ENCODE data around the gene FANCC. TPM values are rescaled to one million over a fixed set of nuclear protein-coding genes. Genes with fewer than 3 reads are reported as not detected.

FANCC gene
- total RNA-seq, 1 donor from 2014 or later = 8.8 TPM

DNA sequence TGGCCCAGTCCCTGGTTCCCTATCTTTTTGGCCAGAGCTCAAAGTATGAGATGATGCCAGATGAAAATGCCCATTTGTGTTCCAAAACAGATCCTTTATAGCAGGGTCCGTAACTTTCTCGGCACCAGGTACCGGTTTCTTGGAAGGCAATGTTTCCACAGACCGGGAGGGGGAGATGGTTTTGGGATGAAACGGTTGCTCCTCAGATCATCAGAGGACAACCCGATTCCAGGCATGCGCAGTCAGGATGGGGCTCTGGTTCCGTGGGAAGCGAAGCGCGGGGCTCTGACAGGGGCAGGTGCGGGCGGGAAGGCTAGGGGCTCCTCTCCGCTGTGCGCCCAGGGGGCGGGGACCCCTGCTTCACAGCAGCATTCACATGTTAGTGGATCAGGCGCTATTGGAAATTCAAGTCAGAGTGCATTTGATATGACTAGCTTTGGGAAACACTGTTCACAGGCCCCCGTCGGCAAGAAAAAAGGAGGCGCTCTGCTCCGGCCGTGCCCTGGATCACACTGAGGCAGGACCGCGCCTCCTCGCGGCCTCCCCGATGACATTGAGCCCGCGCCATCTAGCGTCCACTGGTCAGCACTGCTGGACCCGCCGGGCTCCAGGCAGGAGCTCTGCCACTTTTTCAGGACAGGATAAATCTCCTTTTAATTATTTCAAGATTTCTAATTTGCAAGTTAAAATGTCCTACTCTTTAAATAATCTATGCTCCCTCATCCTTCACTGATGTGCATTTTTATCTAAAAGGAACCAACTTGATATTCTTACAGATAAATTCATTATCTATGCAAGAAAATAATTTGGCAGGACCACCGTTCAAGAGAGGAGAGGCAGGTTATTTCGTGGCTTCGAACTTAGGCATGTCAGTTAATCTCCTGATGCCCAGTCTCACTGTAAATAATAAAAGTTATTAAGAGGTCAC is 190.0 kb downstream of the FANCC start:
- peak; percentile 94 for DNase-seq (ENCODE audit: low spot score)

DNA sequence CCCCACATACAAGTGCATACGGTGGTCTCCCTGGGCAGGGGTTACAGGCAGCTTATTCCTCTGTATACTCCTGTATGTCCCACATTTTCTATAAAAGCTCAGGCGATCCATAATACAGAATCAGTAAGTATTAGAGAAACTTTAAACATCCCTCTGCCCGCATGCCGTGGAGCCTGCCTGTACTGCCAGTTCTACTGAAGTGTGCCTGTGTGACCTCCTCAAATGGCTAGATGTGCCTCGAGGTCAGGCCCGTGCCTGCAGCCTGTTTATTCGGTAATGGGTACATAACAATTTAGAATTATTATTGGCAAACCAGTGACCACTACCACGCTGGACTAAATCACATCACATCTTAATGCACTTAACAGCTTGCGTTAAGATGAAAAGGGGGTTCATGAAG is 190.8 kb downstream of the FANCC start:
- DNase-seq (ENCODE audit: low spot score) = no peak

DNA sequence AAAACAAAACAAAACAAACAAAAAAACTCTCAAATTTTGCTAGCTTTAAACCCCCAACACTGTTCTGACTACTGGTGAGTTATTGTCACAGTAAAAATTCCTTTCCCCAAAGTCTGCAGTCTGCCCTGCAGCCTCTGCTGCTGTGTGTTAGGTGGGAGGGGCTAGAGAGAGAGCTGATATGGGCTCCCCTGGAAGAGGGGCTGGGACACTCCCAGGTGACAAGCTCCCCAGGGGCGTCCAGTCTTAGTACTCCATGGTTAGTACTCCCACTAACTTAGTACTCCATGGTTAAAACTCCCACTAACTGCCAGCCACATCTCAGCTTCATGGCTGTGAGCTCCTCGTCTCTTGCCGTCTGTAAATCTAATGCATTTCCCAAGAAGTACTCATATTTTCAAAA is 191.9 kb downstream of the FANCC start:
- no peak for DNase-seq (ENCODE audit: low spot score)

DNA sequence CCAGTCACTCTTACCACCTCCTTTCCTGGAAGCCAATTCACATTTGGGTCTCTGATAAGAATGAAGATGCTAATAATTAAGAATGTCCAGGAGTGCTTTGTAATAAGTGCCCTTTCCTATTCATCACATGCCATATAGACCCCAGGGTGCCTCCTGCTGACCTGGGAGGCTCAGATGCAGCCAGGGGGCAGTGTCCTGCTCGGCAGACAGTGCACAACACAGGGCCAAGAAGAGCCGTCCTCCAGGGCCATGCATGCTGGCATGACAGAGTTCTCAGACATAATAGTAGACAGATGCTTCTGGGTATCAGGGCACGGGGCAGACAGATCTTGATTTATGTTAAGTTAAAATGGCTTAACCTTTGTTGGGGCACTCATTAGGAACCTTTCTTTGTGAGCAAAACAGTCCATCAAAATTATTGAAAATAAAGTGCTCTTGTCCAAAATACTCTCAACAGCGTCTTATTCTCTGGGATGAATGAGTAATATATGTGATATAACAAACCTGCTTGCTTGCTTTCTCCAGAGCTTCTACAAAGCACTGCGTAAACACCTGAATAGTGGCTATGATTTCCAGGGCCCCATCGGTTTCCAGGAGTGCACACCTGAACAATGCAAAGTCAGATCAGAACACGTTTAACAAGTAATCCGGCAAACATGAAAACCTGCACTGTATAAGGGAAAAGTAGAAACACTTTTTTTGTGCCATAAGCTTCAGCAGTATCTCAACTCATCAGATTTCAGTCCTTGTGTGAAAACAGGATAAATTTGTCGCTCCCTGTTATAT is 192.7 kb downstream of the FANCC start:
- no peak for DNase-seq (ENCODE audit: low spot score)

DNA sequence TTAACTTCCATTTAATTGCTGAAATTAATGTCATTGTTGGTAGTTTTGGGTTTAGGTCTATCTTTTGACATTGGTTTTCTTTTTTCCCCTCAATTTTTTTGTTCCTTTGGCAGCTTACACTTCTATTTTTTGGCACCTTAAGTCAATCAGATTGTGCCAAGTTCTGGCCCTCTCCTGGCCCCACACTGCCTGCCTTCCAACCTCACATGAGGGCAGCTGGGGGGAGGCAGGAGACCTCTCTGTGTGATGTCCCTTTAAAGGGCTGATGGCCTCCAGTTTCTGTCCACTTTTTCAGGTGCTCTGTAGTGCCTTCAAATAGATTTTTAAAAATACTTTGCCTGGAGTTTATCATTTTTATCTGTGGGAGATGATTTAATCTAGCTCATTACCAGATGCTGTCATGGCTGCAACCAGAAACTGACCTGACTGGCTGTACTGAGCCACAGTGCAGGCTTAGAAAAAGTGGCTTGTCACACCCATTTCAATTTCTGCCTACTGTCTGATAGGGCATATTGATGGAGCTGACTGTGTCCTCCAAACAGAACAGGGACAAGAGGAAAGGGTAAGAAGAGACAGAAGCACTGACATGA is 196.6 kb downstream of the FANCC start:
- DNase-seq (ENCODE audit: low spot score) = no peak

DNA sequence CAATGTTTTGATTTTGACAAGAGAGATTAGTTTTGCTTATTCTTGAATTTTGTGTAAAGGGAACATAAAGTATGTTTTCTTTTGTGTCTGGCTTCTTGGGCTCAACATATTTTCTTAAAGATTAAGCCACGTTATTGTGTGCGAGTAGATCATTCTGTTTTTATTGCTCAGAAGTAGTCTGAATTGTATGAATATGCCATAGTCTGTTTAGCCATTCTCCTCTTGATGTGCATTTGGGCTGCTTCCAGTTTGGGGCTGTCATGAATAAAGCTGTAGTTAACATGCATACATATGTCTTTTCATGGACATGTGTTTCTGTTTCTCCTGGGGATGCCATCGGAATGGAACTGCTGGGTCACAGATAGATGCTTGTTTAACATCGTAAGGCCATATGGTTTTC is 198.9 kb downstream of the FANCC start:
- no peak for DNase-seq (ENCODE audit: low spot score)

DNA sequence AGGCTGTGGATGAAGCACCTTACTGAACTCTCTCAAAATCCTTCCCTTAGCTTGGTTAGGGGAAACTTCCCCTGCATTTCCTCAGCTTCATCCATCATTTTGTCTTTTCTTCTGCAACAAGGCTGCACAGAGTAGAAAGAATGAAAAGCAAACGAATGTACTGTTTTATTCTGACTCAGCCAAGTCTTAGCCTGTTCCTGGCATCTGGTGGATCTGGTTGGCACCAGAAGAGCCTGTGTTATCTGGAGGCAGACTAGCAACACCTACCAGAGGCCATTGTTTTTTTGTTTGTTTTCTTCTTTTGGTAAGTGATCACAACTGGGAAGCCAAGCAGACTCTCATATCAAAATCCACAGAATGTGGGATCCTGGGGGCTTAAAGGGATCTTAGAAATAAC is 200.7 kb downstream of the FANCC start:
- no peak for DNase-seq (ENCODE audit: low spot score)

DNA sequence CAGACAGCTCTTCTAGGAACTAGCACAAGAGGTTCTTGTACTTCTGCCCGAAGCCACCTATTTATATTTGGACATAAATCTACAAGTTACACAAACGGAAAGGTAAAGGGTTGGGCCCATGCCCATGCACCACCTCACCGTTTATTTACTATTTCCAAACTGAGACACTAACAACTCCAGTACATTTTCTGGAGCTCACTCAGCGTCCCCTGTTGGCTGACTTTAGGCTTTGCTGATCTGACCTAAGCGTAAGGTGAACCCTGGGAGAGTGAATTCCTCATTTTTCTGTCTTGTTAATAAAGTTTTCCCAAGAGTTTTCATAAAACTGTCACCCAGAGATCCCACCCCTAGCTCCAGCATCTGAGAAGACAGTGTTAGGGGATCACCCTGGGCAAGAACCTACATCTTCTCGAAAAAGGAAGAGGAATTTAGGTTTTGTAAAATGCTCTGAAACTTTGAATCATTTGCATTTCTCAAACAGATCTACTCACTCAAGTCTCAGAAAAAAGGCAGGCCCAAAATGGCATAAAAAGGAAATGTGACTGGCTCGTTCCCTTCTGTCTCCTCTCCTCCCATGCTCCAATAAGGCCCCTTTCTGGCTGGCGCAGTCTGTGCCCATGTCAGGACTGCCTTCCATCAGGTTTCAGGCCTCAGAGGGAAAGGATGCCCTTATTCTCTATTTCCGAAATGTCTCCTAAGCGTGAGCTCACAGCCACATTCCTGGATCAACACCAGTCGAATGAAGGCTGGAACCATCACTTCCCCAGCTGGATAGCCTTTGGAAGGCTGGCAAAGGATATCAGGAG is 201.3 kb downstream of the FANCC start:
- DNase-seq (ENCODE audit: low spot score) = no peak

DNA sequence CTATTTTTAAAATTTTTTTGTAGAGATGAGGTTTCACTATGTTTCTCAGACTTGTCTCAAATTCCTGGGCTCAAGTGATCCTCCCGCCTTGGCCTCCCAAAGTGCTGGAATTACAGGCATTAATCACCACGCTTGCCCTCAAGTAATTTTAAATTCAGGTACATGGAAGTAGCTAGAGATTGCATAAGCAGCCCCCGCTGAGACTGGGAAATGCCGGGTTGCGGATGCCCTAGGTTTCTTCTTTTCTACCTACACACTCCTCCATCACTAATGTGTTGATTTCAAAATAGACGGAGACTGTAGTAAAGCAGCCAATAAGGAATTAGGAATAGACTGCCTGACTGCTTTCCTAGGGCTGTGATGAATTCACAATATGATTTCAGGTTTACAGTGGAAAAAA is 202.4 kb downstream of the FANCC start:
- DNase-seq (ENCODE audit: low spot score) = peak; percentile 5

DNA sequence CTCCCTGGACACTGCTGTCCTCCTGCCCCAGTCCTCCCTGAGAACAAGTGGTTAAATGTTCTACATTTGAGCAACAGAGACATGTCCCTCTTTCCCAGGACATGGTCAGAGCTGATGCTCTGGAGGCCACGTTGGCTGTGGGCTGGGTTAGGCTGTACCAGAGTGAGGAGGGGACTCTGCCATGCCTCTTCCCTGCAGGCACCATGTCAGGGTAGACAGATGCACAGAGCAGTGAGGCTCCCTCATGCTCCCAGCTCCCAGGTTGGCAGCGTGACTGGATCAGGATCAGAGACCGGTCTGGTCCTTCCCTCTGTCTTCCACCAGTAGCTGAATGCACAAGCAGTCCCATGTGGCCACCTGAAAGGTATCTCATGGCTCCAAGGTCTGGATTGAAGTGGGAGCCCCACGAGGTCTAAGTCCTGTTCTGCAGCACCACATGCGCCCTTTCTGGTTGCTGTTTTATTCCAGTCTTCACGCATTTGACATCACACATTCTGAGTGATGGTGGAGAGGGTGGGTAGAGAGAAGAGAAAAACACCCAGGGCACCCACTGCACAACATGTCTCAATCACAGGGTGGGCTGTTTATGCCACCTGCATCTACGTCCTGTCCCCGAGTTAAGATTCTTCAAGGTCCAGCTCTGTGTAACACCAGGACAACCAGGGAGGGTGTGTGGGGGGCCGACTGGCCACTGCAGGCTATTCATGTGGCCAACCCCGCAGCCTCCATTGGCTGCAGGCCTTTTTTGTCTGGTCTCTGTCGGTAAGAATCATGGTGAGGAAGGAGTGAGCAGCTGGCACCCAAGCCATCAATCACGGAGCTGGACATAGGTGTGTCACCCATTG is 204.9 kb downstream of the FANCC start:
- peak; percentile 59 for DNase-seq (ENCODE audit: low spot score)

DNA sequence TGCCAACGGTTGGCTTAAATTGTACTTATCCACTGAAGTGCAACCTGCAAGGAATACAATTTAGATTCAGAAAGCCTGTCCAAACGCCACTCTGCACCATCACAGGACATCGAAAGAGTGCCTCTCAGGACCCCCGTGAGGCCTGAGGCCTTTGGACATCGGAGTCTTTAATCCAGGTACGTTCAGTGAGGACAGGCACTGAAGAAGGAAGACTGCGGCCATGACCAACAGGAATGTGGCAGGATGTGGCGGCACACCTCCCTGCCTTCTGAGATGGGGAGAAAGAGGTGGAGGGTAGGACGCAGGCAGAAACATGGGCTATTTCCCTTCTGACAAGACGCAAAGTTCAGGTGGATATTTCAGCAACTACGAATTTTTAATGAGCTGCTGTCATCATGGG is 205.8 kb downstream of the FANCC start:
- DNase-seq (ENCODE audit: low spot score) = peak; percentile 16

DNA sequence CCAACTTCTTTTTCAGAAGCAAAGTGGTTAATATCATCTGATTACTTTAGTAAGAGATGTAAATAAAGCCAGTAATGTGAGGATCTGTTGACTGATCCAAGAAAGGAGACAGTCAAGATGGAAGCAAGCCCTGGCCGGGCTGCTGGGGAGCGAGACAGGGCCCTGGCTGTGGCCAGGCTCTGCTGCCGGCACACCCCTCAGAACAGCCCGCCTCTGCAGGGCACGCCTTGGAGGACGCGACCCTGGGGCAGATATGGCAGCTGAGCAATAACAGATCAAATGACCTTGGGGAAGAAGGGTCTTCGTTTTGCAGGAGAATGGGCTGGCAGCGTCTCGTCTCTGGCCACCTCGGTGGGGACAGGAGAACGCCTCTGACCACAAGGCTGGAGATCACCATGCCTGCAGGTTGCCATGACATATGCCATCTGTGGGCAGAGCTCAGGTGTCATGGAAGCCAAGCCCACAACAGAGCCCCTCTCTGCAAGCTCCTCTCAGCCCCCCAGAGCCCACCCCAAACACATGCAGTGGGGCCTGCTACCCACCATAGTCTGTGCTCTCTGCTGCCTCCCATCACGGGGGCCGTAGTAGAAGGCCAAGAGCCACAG is 206.5 kb downstream of the FANCC start:
- peak; percentile 78 for DNase-seq (ENCODE audit: low spot score)

DNA sequence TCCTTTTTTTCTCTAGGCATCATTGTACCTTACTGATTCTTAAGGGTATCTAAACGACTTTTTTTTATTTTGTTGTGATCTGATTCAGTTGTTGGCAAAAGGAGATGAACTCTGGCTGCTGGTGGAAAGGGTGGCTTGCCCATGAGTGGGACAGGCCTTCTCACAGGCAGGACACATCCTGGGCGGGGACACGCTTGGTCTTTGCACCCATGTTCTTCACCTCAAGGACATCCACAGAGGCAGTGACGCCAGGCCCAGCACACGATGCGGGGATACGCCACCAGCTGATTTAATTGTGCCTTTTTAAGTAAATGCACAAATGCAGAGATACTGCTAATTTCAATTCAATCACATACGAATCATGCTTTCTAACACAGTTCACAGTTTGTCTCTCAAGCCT is 208.1 kb downstream of the FANCC start:
- peak; percentile 68 for DNase-seq (ENCODE audit: low spot score)

DNA sequence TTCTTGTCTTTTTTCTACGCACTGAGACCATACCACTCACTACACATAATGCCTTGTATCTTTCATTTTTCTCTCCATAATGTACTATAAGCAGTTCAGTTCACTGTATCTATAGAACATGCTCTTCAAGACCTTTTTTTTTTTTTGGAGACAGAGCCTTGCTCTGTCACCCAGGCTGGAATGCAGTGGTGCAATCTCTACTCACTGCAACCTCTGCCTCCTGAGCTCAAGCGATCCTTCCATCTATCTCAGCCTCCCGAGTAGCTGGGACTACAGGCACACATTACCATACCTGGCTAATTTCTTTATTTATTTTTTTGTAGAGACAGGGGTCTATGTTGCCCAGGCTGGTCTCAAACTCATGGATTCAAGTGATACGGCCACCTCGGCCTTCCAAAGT is 208.7 kb downstream of the FANCC start:
- peak; percentile 20 for DNase-seq (ENCODE audit: low spot score)

DNA sequence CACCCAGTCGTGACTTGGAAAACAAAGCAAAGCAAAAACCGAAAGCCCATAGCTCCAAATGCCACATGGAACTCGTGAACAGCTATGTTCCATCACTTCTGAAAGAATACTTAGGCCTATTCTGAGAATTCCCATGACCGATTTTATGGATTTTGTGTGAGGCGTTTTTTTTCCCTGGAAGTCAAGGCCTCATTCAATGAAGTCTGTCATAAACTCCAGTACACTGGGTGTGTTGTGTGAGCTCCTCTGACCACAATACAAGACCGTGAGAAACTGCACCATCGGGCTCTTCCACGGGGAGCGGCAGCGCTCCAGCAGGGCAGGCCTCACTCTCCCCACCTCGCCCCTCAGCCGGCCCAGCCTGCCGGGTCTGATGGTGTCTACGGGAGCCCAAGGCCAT is 209.5 kb downstream of the FANCC start:
- peak; percentile 59 for DNase-seq (ENCODE audit: low spot score)

DNA sequence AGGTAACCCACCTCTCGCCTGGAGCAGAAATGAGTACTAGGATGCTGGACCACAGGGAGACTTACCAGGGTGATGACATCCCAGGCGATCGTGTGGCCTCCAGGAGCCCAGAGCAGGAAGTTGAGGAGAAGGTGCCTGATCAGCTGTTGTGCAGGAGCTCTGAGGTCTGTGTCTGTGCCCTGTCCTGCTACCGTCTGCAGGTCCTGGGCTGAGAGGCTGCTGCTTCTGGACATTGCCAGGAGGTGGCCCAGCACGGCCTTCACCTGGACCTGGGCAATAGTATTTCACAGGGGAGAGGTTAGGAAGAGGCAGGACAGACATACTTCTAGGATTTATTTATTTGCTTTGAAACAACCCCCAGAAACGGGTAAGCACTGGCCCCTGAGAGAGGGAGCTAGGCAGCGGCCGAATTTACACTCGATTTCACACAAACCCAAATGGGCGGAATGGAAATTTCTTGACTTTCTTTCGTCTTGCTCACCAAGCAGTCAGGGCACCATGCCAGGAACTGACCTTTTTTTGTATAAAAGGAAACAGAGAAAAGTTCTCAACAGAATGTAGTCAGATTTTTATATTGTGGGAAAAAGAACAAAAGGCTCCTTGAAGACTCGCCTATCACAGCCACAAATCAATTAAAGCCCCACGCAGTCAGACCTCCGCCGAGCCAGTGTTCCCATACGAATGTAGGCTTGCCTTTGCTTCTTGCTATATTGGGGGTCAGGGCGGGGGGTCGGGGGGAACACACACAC is 210.3 kb downstream of the FANCC start:
- peak; percentile 62 for DNase-seq (ENCODE audit: low spot score)

DNA sequence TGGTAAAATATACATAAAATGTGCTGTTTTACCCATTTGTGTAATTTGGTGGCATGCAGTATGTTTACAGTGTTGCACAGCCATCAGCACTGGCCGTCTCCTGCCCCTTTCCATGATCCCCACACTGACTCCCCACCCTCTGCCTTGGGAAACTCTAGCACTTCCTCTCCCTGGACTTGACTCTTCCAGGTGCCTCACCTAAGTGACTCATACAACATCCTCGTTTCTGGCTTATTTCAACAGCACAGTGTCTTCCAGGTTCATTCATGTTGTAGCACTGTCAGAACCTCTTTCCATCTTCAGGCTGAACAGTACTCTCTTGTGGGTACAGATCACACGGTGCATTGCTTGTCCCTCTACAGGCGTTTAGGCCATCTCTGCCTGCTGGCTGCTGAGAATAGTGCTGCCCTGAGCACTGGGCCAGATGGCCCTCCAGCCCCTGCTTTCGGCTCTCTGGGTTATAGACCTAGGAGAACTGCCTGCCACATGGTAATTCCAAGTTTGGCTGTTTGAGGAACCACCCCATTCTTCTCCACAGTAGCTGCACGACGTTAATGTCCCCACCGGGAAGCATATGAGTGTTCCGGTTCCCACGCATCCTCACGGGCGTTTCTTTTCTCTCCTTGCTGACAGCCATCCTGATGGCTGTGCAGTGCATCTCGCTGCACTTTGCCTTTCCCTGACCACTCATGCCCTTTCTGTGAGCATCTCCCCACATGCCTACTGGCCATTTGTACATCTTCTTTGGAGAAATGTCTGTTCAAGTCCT is 211.8 kb downstream of the FANCC start:
- DNase-seq (ENCODE audit: low spot score) = peak; percentile 53

DNA sequence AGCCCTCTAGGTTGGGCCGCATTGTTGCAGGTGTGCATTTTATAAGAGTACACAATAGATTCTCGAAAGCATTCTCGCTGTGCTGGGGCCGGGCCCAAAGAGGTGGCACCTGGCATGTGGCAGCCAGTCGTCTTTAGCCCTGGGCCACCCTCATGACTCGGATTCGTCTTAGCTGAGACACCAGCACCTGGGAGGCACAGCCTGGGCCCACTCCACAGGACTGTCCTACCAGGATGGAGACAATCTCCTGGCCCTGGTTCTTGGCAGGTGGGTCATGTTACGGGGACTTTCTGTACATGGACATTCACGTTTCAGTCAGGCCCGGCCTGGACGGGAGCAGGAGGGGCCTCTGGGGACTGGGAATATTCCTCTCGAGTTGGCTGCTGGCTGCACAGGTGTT is 212.5 kb downstream of the FANCC start:
- DNase-seq (ENCODE audit: low spot score) = no peak

All from mesenteric fat pad (tissue), 1 donor.